Neuronal stem cell (in vitro differentiated cells): ENCODE data around the gene SOHLH2.

Experiments used
- DNase-seq: peaks from one replicate; pipeline ENCODE4 v3.0.0-alpha.2; 2013; ENCODE audit warnings: low spot score
- H2AFZ ChIP-seq: one replicate; pipeline ENCODE4 v1.6.1; 2013; ENCODE audit warnings: mild to moderate bottlenecking, low read length, inconsistent platforms
- H2AK5ac ChIP-seq: 2 replicates; pipeline ENCODE4 v1.6.1; 2013; ENCODE audit warnings: low read depth, mild to moderate bottlenecking, inconsistent platforms, low read length, moderate library complexity, mixed read lengths
- H2BK120ac ChIP-seq: 2 replicates; pipeline ENCODE4 v1.6.1; 2013; ENCODE audit warnings: low read depth, mild to moderate bottlenecking, inconsistent platforms, low read length, moderate library complexity, mixed read lengths
- H2BK12ac ChIP-seq: one replicate; pipeline ENCODE4 v1.6.1; 2013; ENCODE audit warnings: low read length, inconsistent platforms
- H2BK15ac ChIP-seq: 2 replicates; pipeline ENCODE4 v1.6.1; 2013; ENCODE audit warnings: mild to moderate bottlenecking, low read length, inconsistent platforms, mixed read lengths
- H2BK5ac ChIP-seq: one replicate; pipeline ENCODE4 v1.6.1; 2013; ENCODE audit warnings: inconsistent platforms, mild to moderate bottlenecking, low read length, moderate library complexity
- H3K14ac ChIP-seq: one replicate; pipeline ENCODE4 v1.6.1; 2013; ENCODE audit warnings: low read length, inconsistent platforms
- H3K18ac ChIP-seq: 2 replicates; pipeline ENCODE4 v1.6.1; 2013; ENCODE audit warnings: low read length, inconsistent platforms
- H3K23ac ChIP-seq: 2 replicates; pipeline ENCODE4 v1.6.1; 2013; ENCODE audit warnings: low read depth, mild to moderate bottlenecking, mixed read lengths, low read length, inconsistent platforms; ENCODE audit not compliant: poor library complexity
- H3K27ac ChIP-seq: replicated peaks from 3 replicates; pipeline ENCODE4 v1.5.1; 2013; ENCODE audit warnings: low read length, inconsistent platforms
- H3K27me3 ChIP-seq, 3 experiments: 2 replicates each; pipeline ENCODE4 v1.6.1; 2013; ENCODE audit warnings: low read length in 3 of 3, mild to moderate bottlenecking in 2 of 3, inconsistent platforms in 1 of 3, low read depth in 1 of 3, mixed read lengths in 1 of 3, moderate library complexity in 1 of 3; ENCODE audit not compliant: control insufficient read depth in 3 of 3, insufficient read depth in 3 of 3
- H3K36me3 ChIP-seq, 2 donors: replicated peaks in 1 of 2; 2 replicates each; pipeline ENCODE4 v1.6.1; 2013; ENCODE audit warnings: low read length in 2 of 2; ENCODE audit not compliant: control insufficient read depth in 2 of 2, insufficient read depth in 2 of 2
- H3K4ac ChIP-seq: 2 replicates; pipeline ENCODE4 v1.6.1; 2013; ENCODE audit warnings: inconsistent platforms, mild to moderate bottlenecking, low read length, moderate library complexity
- H3K4me1 ChIP-seq, 2 donors: 1 replicate in 1 of 2; 2 replicates in 1 of 2; pipeline ENCODE4 v1.6.1; 2013; ENCODE audit warnings: low read length in 2 of 2, low read depth in 1 of 2; ENCODE audit not compliant: control insufficient read depth in 2 of 2, insufficient read depth in 1 of 2
- H3K4me2 ChIP-seq: one replicate; pipeline ENCODE4 v1.6.1; 2013; ENCODE audit warnings: mild to moderate bottlenecking, low read length, inconsistent platforms; ENCODE audit not compliant: insufficient read depth, poor library complexity, severe bottlenecking
- H3K4me3 ChIP-seq, 2 donors: 2 replicates each; pipeline ENCODE4 v1.5.1; 2013; ENCODE audit warnings: low read length in 2 of 2, mild to moderate bottlenecking in 2 of 2, inconsistent platforms in 1 of 2, moderate library complexity in 1 of 2
- H3K79me1 ChIP-seq: one replicate; pipeline ENCODE4 v1.6.1; 2013; ENCODE audit warnings: low read depth, mild to moderate bottlenecking, inconsistent platforms, low read length, moderate library complexity
- H3K9ac ChIP-seq: one replicate; pipeline ENCODE4 v1.6.1; 2013; ENCODE audit warnings: mild to moderate bottlenecking, low read depth, low read length, inconsistent platforms; ENCODE audit not compliant: poor library complexity
- H3K9me3 ChIP-seq, 2 donors: replicated peaks in 1 of 2; 2 replicates each; pipeline versions ENCODE3 to v1.6.1; 2013; ENCODE audit warnings: low read length in 2 of 2, mild to moderate bottlenecking in 2 of 2, inconsistent platforms in 1 of 2, low read depth in 1 of 2, mixed read lengths in 1 of 2, moderate library complexity in 1 of 2; ENCODE audit not compliant: control insufficient read depth in 2 of 2, insufficient read depth in 1 of 2
- H4K8ac ChIP-seq: one replicate; pipeline ENCODE4 v1.6.1; 2013; ENCODE audit warnings: low read depth, mild to moderate bottlenecking, inconsistent platforms, low read length, moderate library complexity
- H4K91ac ChIP-seq: one replicate; pipeline ENCODE4 v1.6.1; 2013; ENCODE audit warnings: low read length, low read depth, mild to moderate bottlenecking, inconsistent platforms; ENCODE audit not compliant: poor library complexity
- WGBS, 2 donors: extraction: QIAGEN DNeasy Blood & Tissue Kit; methylation state at CpG; one replicate each; pipeline ENCODE4 v1.1.7; 2013; ENCODE audit warnings: missing lambda C conversion rate in 2 of 2, mixed read lengths in 1 of 2; ENCODE audit not compliant: insufficient read length in 2 of 2, insufficient replicate concordance in 1 of 2; ENCODE audit errors: extremely low coverage in 2 of 2; 5-methylcytosine and 5-hydroxymethylcytosine counted together

Gene SOHLH2

GRCh38 chr13:36157480-36157879, 56.9 kb downstream of the SOHLH2 start:
- no peaks in the 10 kb centered on the region for H3K79me1 ChIP-seq
- no peaks in the 10 kb centered on the region for H3K36me3 ChIP-seq
- H3K27ac ChIP-seq: no peak overlapping the region
- H4K8ac ChIP-seq: no peak overlapping the region
- WGBS, 2 donors: no CpG with 5 or more reads among the region's 1 CpG
- H2BK120ac ChIP-seq: no peak overlapping the region
- no peak overlapping the region for H2AFZ ChIP-seq
- H3K18ac ChIP-seq: no peak overlapping the region
- no peak overlapping the region for H2AK5ac ChIP-seq
- no peak overlapping the region for H3K4me3 ChIP-seq
- H3K14ac ChIP-seq: no peak overlapping the region
- no peak overlapping the region for H3K4me2 ChIP-seq
- H3K27me3 ChIP-seq: peaks cover 0 to 25% (median 0%) of the 10 kb centered on the region in 3 experiments
- no peak overlapping the region for H2BK15ac ChIP-seq
- H3K9me3 ChIP-seq: no peaks in the 10 kb centered on the region
- H2BK12ac ChIP-seq: no peak overlapping the region
- H3K4me1 ChIP-seq: peaks cover 4 to 5% of the 10 kb centered on the region in 2 donors
- DNase-seq: no peak
- H4K91ac ChIP-seq: no peak overlapping the region
- no peak overlapping the region for H3K4ac ChIP-seq
- H3K9ac ChIP-seq: no peak overlapping the region
- H3K23ac ChIP-seq: no peak overlapping the region
- H2BK5ac ChIP-seq: no peak overlapping the region

GRCh38 chr13:36154567-36155291, 59.6 kb downstream of the SOHLH2 start:
- Histone ChIP-seq H2BK12ac (no peak overlapping the region), H2BK120ac (no peak overlapping the region), H3K9ac (no peak overlapping the region), H3K36me3 (no peaks in the 10 kb centered on the region), H2BK15ac (no peak overlapping the region), H2AFZ (peak overlapping the region; percentile 75), H3K23ac (no peak overlapping the region), H4K91ac (no peak overlapping the region), H2AK5ac (no peak overlapping the region), H3K4me2 (peak overlapping the region; percentile 35), H3K4me1 (peaks cover 4 to 5% of the 10 kb centered on the region in 2 donors), H3K18ac (peak overlapping the region; percentile 12), H3K14ac (no peak overlapping the region), H3K4me3 (peak overlapping the region in 1 of 2 donors; percentile 21), H2BK5ac (no peak overlapping the region), H3K27ac (no peak overlapping the region), H3K4ac (no peak overlapping the region), H3K79me1 (no peaks in the 10 kb centered on the region), H4K8ac (no peak overlapping the region), H3K9me3 (no peaks in the 10 kb centered on the region), H3K27me3 (peaks cover 0 to 25% (median 0%) of the 10 kb centered on the region in 3 experiments)
- no CpG with 5 or more reads among the region's 35 CpGs for WGBS, 2 donors
- DNase-seq: peak; percentile 37

- Histone ChIP-seq H3K4me1 (peaks cover 4 to 5% of the 10 kb centered on the region in 2 donors), H2AK5ac (no peak overlapping the region), H4K91ac (no peak overlapping the region), H2BK15ac (no peak overlapping the region), H3K79me1 (no peaks in the 10 kb centered on the region), H4K8ac (no peak overlapping the region), H3K18ac (no peak overlapping the region), H2BK5ac (no peak overlapping the region), H3K4me3 (no peak overlapping the region), H3K23ac (no peak overlapping the region), H2BK120ac (no peak overlapping the region), H3K9ac (no peak overlapping the region), H3K9me3 (no peaks in the 10 kb centered on the region), H3K14ac (no peak overlapping the region), H3K36me3 (no peaks in the 10 kb centered on the region), H2AFZ (no peak overlapping the region), H3K27ac (no peak overlapping the region), H3K27me3 (peaks cover 0 to 21% (median 0%) of the 10 kb centered on the region in 3 experiments), H2BK12ac (no peak overlapping the region), H3K4me2 (no peak overlapping the region), H3K4ac (no peak overlapping the region)
- no CpG with 5 or more reads among the region's 1 CpG for WGBS, 2 donors
- DNase-seq: no peak
These were observed 62.8 kb downstream of the SOHLH2 start for GRCh38 chr13:36151591-36151990.

- H3K18ac ChIP-seq: no peak overlapping the region
- H3K27ac ChIP-seq: no peak overlapping the region
- H3K4me3 ChIP-seq: no peak overlapping the region
- no peak overlapping the region for H4K8ac ChIP-seq
- H3K79me1 ChIP-seq: no peaks in the 10 kb centered on the region
- H2BK5ac ChIP-seq: no peak overlapping the region
- no peak overlapping the region for H3K14ac ChIP-seq
- no peaks in the 10 kb centered on the region for H3K36me3 ChIP-seq
- no peak overlapping the region for H3K9ac ChIP-seq
- H2BK15ac ChIP-seq: no peak overlapping the region
- H2BK12ac ChIP-seq: no peak overlapping the region
- no CpG with 5 or more reads among the region's 1 CpG for WGBS, 2 donors
- no peak overlapping the region for H3K4me2 ChIP-seq
- no peak overlapping the region for H4K91ac ChIP-seq
- no peaks in the 10 kb centered on the region for H3K9me3 ChIP-seq
- no peak overlapping the region for H3K23ac ChIP-seq
- no peak for DNase-seq
- peaks cover 0 to 3% (median 0%) of the 10 kb centered on the region in 3 experiments for H3K27me3 ChIP-seq
- H2AFZ ChIP-seq: no peak overlapping the region
- no peak overlapping the region for H2BK120ac ChIP-seq
- no peak overlapping the region for H2AK5ac ChIP-seq
- no peak overlapping the region for H3K4ac ChIP-seq
- no peaks in the 10 kb centered on the region for H3K4me1 ChIP-seq
These were observed 65.9 kb downstream of the SOHLH2 start for GRCh38 chr13:36148446-36148845.
